ENCODE measurements around the gene TGFB1. TPM values are rescaled to one million over a fixed set of nuclear protein-coding genes. Genes with fewer than 3 reads are reported as not detected.

TGFB1 gene
- polyA plus RNA-seq, 1 donor from 2014 or later: not detected

GRCh38 chr19:41355802-41356201 is 2.1 kb upstream of the TGFB1 start:
- H3K79me2 ChIP-seq (replicated peaks; ENCODE audit: insufficient read depth, low read length): no peaks in the 10 kb centered on the region
- no peak overlapping the region for H3K4me3 ChIP-seq (ENCODE audit: low read length)
- no peak overlapping the region for H3K27ac ChIP-seq (ENCODE audit: low read length)
- peaks cover 38% of the 10 kb centered on the region for H3K27me3 ChIP-seq (ENCODE audit: insufficient read depth, low read depth, low read length)
- H3K9me3 ChIP-seq (ENCODE audit: low read length): no peaks in the 10 kb centered on the region
- H3K9ac ChIP-seq (ENCODE audit: low read length): no peak overlapping the region
- no peaks in the 10 kb centered on the region for H4K20me1 ChIP-seq (ENCODE audit: insufficient read depth)
- H2AFZ ChIP-seq (ENCODE audit: low read depth, low read length): no peak overlapping the region
- H3F3A ChIP-seq (ENCODE audit: insufficient read depth, low read length, poor library complexity, severe bottlenecking): no peaks in the 10 kb centered on the region
- TF ChIP-seq SMC3 (conservative IDR thresholded peaks at IDR 0.05; ENCODE audit: poor library complexity) (no peak), RAD21 (conservative IDR thresholded peaks at IDR 0.05) (no peak), MXI1 (conservative IDR thresholded peaks at IDR 0.05; ENCODE audit: poor library complexity, severe bottlenecking) (no peak), TAF1 (IDR thresholded peaks at IDR 0.05; ENCODE audit: low read depth) (no peak), POLR2AphosphoS5 (IDR thresholded peaks at IDR 0.05) (no peak), EZH2 (IDR thresholded peaks at IDR 0.05; ENCODE audit: borderline replicate concordance, insufficient read depth, low read length, poor library complexity, severe bottlenecking) (no peak), EP300 (conservative IDR thresholded peaks at IDR 0.05; ENCODE audit: poor library complexity, severe bottlenecking) (no peak)
- TF ChIP-seq, protein P1, sequence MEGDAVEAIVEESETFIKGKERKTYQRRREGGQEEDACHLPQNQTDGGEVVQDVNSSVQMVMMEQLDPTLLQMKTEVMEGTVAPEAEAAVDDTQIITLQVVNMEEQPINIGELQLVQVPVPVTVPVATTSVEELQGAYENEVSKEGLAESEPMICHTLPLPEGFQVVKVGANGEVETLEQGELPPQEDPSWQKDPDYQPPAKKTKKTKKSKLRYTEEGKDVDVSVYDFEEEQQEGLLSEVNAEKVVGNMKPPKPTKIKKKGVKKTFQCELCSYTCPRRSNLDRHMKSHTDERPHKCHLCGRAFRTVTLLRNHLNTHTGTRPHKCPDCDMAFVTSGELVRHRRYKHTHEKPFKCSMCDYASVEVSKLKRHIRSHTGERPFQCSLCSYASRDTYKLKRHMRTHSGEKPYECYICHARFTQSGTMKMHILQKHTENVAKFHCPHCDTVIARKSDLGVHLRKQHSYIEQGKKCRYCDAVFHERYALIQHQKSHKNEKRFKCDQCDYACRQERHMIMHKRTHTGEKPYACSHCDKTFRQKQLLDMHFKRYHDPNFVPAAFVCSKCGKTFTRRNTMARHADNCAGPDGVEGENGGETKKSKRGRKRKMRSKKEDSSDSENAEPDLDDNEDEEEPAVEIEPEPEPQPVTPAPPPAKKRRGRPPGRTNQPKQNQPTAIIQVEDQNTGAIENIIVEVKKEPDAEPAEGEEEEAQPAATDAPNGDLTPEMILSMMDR (IDR thresholded peaks at IDR 0.05; ENCODE audit: poor library complexity, severe bottlenecking): no peak
- TF ChIP-seq, protein P2, sequence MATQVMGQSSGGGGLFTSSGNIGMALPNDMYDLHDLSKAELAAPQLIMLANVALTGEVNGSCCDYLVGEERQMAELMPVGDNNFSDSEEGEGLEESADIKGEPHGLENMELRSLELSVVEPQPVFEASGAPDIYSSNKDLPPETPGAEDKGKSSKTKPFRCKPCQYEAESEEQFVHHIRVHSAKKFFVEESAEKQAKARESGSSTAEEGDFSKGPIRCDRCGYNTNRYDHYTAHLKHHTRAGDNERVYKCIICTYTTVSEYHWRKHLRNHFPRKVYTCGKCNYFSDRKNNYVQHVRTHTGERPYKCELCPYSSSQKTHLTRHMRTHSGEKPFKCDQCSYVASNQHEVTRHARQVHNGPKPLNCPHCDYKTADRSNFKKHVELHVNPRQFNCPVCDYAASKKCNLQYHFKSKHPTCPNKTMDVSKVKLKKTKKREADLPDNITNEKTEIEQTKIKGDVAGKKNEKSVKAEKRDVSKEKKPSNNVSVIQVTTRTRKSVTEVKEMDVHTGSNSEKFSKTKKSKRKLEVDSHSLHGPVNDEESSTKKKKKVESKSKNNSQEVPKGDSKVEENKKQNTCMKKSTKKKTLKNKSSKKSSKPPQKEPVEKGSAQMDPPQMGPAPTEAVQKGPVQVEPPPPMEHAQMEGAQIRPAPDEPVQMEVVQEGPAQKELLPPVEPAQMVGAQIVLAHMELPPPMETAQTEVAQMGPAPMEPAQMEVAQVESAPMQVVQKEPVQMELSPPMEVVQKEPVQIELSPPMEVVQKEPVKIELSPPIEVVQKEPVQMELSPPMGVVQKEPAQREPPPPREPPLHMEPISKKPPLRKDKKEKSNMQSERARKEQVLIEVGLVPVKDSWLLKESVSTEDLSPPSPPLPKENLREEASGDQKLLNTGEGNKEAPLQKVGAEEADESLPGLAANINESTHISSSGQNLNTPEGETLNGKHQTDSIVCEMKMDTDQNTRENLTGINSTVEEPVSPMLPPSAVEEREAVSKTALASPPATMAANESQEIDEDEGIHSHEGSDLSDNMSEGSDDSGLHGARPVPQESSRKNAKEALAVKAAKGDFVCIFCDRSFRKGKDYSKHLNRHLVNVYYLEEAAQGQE (IDR thresholded peaks at IDR 0.05; ENCODE audit: borderline replicate concordance): no peak
- H3K4me2 ChIP-seq (ENCODE audit: low read length): no peak overlapping the region
- no peaks in the 10 kb centered on the region for H3K36me3 ChIP-seq (ENCODE audit: insufficient read depth, low read length)
- H3K9me2 ChIP-seq (ENCODE audit: insufficient read depth, low read length): no peaks in the 10 kb centered on the region

DNA sequence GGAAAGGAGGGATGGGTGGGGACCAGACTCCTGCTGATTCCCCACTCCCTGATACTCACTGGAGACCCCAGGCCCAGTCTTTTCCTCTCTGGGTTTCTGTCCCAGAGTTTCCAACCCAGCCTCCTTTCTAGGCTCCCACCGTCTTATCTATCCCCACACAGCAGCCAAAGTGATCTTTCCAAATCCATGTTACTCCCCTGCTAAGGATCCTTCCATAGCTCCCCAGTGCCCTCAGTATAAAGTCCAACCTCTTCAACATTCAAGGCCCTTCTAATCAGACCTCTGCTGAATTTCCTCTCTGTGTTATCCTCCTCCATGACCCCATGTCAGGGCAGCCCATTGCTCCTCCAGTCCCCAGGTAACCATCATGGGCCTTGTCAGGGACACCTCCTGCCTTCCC is 1.3 kb upstream of the TGFB1 start:
- Histone ChIP-seq H3K4me3 (ENCODE audit: low read length) (no peak overlapping the region), H3K9ac (ENCODE audit: low read length) (no peak overlapping the region), H3K79me2 (replicated peaks; ENCODE audit: insufficient read depth, low read length) (no peaks in the 10 kb centered on the region), H3F3A (ENCODE audit: insufficient read depth, low read length, poor library complexity, severe bottlenecking) (no peaks in the 10 kb centered on the region), H2AFZ (ENCODE audit: low read depth, low read length) (no peak overlapping the region), H4K20me1 (ENCODE audit: insufficient read depth) (no peaks in the 10 kb centered on the region), H3K9me3 (ENCODE audit: low read length) (no peaks in the 10 kb centered on the region), H3K9me2 (ENCODE audit: insufficient read depth, low read length) (no peaks in the 10 kb centered on the region), H3K36me3 (ENCODE audit: insufficient read depth, low read length) (no peaks in the 10 kb centered on the region), H3K27ac (ENCODE audit: low read length) (no peak overlapping the region), H3K4me2 (ENCODE audit: low read length) (no peak overlapping the region), H3K27me3 (ENCODE audit: insufficient read depth, low read depth, low read length) (peaks cover 46% of the 10 kb centered on the region)
- TF ChIP-seq, protein P2 (IDR thresholded peaks at IDR 0.05; ENCODE audit: borderline replicate concordance): no peak
- TF ChIP-seq SMC3 (conservative IDR thresholded peaks at IDR 0.05; ENCODE audit: poor library complexity) (no peak), EZH2 (IDR thresholded peaks at IDR 0.05; ENCODE audit: borderline replicate concordance, insufficient read depth, low read length, poor library complexity, severe bottlenecking) (no peak), EP300 (conservative IDR thresholded peaks at IDR 0.05; ENCODE audit: poor library complexity, severe bottlenecking) (no peak), MXI1 (conservative IDR thresholded peaks at IDR 0.05; ENCODE audit: poor library complexity, severe bottlenecking) (no peak), RAD21 (conservative IDR thresholded peaks at IDR 0.05) (no peak), POLR2AphosphoS5 (IDR thresholded peaks at IDR 0.05) (no peak), TAF1 (IDR thresholded peaks at IDR 0.05; ENCODE audit: low read depth) (no peak)
- TF ChIP-seq, protein P1 (IDR thresholded peaks at IDR 0.05; ENCODE audit: poor library complexity, severe bottlenecking): no peak

All from neural cell (in vitro differentiated cells).